Caco-2 (cell line): ENCODE results near the gene PRELID3B. TPM values are rescaled to one million over a fixed set of nuclear protein-coding genes. Genes with fewer than 3 reads are reported as not detected.

Source experiments
- BruUV-seq: library from RNA; stranded (reverse); fragments of 400-500 nt; replicated peaks from 2 replicates; lab custom pipeline; 2021; lab: Mats Ljungman, UMichigan
- CTCF ChIA-PET: fragments of 300-600 bp; sonication (Branson Sonifier 250); formaldehyde crosslinking; loops from one replicate; lab custom pipeline; 2022; ENCODE audit warnings: antibody characterized with exemption; lab: Charles Lee
- POLR2A ChIA-PET: fragments of 300-600 bp; sonication (Branson Sonifier 250); formaldehyde crosslinking; loops from one replicate; lab custom pipeline; 2022; ENCODE audit warnings: antibody characterized with exemption; lab: Charles Lee
- DNase-seq, 2 experiments: peaks; one replicate each; pipeline versions ENCODE4 v3.0.0 to v3.0.0-alpha.2; 2020 to 2022
- H3K27me3 ChIP-seq: replicated peaks from 2 replicates; pipeline ENCODE4 v1.6.0; 2011; ENCODE audit warnings: low read length; ENCODE audit not compliant: control insufficient read depth, insufficient read depth
- H3K36me3 ChIP-seq: 2 replicates; pipeline ENCODE4 v1.5.1; 2011; ENCODE audit warnings: low read length; ENCODE audit not compliant: control insufficient read depth, insufficient read depth
- H3K4me1 ChIP-seq: fragments of 250-450 bp; sonication (Bioruptor Pico); 2 replicates; pipeline ENCODE4 v1.5.1; 2020; ENCODE audit warnings: mild to moderate bottlenecking
- H3K4me3 ChIP-seq: 2 replicates; pipeline ENCODE4 v1.5.1; 2011; ENCODE audit warnings: low read depth, mild to moderate bottlenecking, control low read depth, low read length
- H3K9me3 ChIP-seq: fragments of 250-450 bp; sonication (Bioruptor Pico); 2 replicates; pipeline ENCODE4 v1.5.1; 2020; ENCODE audit warnings: mild to moderate bottlenecking, moderate library complexity
- H3K27ac Mint-ChIP-seq: one replicate; pipeline ENCODE4 v1.8.0; 2022; ENCODE audit warnings: mixed read lengths; ENCODE audit not compliant: unreplicated experiment
- H3K27me3 Mint-ChIP-seq: one replicate; pipeline ENCODE4 v1.8.0; 2022; ENCODE audit warnings: mixed read lengths; ENCODE audit not compliant: insufficient read depth, unreplicated experiment
- H3K36me3 Mint-ChIP-seq: one replicate; pipeline ENCODE4 v1.8.0; 2022; ENCODE audit warnings: mild to moderate bottlenecking, mixed read lengths; ENCODE audit not compliant: insufficient read depth, unreplicated experiment
- H3K4me1 Mint-ChIP-seq: one replicate; pipeline ENCODE4 v1.8.0; 2022; ENCODE audit warnings: low read depth, mixed read lengths; ENCODE audit not compliant: unreplicated experiment
- H3K4me3 Mint-ChIP-seq: one replicate; pipeline ENCODE4 v1.8.0; 2022; ENCODE audit warnings: mild to moderate bottlenecking, moderate library complexity, mixed read lengths; ENCODE audit not compliant: unreplicated experiment
- H3K9me3 Mint-ChIP-seq: one replicate; pipeline ENCODE4 v1.8.0; 2022; ENCODE audit warnings: mixed read lengths; ENCODE audit not compliant: unreplicated experiment
- intact Hi-C: fragments of 100-400 bp; cut with micrococcal nuclease; formaldehyde crosslinking; loops from one replicate; pipeline ENCODE4 v1.10.0; 2022; ENCODE audit not compliant: unreplicated experiment
- total RNA-seq: library from RNA; stranded (reverse); gene quantifications from 2 replicates; pipeline ENCODE4 v1.2.3, GENCODE V29; 2022
- TF ChIP-seq, protein P1 (sequence below), 2 experiments: fragments of 200-600 bp in 1 of 2; IDR thresholded peaks; 1 replicate in 1 of 2; 2 replicates in 1 of 2; pipeline versions ENCODE4 v1.5.1 to v1.8.0; 2011 to 2022; ENCODE audit warnings: antibody characterized with exemption in 1 of 2, control low read depth in 1 of 2, inconsistent platforms in 1 of 2, low read depth in 1 of 2, low read length in 1 of 2, mild to moderate bottlenecking in 1 of 2, moderate library complexity in 1 of 2; ENCODE audit not compliant: insufficient read depth in 1 of 2, severe bottlenecking in 1 of 2, unreplicated experiment in 1 of 2

PRELID3B gene
- total RNA-seq, 1 experiment from 2014 or later, result 171 TPM

DNA sequence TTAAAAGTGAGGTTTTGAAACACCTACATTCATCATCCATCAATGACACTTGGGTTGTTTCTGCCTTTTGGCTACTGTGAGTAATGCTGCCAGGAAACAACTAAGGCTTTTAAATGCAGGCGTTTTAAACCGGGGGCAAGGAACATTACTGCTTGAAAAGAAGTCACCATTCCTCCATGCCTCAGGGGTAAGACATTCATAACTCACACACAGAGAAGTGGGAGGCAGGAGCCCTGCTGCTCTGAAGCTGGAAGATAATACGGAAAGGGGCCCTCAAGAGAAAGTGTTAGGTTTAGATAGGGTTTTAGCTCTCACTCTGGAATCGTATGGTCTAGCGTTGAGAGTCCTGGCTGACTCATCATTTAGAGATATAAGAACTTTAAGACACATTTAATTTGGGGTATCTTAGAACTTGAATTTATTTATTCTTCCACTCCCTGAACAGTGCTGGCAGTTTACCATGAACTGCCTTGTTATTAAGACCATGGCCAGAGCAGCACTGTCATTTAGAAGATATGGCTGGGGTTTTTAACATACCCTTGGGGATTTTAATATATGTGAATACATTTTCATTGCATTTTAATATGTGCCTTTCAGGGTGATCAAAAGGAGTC, 21.5 kb downstream of the PRELID3B start:
- H3K27ac Mint-ChIP-seq, result no peak overlapping the region
- Histone ChIP-seq H3K4me3 (no peak overlapping the region), H3K27me3 (no peaks in the 10 kb centered on the region), H3K36me3 (peaks cover 5% of the 10 kb centered on the region; the same call in 1 of the 2 replicates), H3K9me3 (no peaks in the 10 kb centered on the region), H3K4me1 (peaks cover 13% of the 10 kb centered on the region)
- no TSS peak for BruUV-seq
- TF ChIP-seq, protein P1, sequence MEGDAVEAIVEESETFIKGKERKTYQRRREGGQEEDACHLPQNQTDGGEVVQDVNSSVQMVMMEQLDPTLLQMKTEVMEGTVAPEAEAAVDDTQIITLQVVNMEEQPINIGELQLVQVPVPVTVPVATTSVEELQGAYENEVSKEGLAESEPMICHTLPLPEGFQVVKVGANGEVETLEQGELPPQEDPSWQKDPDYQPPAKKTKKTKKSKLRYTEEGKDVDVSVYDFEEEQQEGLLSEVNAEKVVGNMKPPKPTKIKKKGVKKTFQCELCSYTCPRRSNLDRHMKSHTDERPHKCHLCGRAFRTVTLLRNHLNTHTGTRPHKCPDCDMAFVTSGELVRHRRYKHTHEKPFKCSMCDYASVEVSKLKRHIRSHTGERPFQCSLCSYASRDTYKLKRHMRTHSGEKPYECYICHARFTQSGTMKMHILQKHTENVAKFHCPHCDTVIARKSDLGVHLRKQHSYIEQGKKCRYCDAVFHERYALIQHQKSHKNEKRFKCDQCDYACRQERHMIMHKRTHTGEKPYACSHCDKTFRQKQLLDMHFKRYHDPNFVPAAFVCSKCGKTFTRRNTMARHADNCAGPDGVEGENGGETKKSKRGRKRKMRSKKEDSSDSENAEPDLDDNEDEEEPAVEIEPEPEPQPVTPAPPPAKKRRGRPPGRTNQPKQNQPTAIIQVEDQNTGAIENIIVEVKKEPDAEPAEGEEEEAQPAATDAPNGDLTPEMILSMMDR (IDR thresholded peaks at IDR 0.05; ENCODE audit: insufficient read depth in 1 of 2, low read depth in 1 of 2, low read length in 1 of 2, severe bottlenecking in 1 of 2, unreplicated experiment in 1 of 2), result no peak
- no peak for DNase-seq
- peaks cover 14% of the 10 kb centered on the region for H3K4me1 Mint-ChIP-seq
- no peaks in the 10 kb centered on the region for H3K9me3 Mint-ChIP-seq
- H3K4me3 Mint-ChIP-seq, result no peak overlapping the region
- intact Hi-C loops, result no loop called here
- POLR2A ChIA-PET, result no interaction called here
- H3K27me3 Mint-ChIP-seq, result no peaks in the 10 kb centered on the region
- H3K36me3 Mint-ChIP-seq, result peaks cover 52% of the 10 kb centered on the region
- CTCF ChIA-PET, result no interaction called here

DNA sequence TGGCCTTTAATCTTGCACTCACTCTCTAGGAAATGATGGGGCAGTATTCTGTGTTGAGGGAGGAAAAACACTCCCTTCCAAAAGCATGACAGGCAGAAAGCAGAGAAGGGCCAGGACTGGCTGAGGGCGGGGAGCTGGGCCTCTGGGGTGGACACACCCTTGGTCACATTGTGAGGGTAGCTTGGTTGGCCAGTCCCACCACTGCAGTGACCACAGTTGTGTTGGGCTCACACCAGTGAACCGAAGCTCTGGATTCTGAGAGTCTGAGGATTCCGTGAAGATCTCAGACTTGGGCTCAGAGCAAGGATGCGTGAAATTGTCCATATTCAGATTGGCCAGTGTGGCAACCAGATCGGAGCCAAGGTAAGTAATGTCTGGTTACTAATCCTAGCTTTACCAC, 23.4 kb downstream of the PRELID3B start, which contains the start of gene TUBB1:
TUBB1 (plus strand) TSS at position 213 of the 400 bp plus-strand sequence; CDS start at position 307, 94 bp downstream.
- H3K9me3 ChIP-seq, result no peaks in the 10 kb centered on the region
- no peaks in the 10 kb centered on the region for H3K27me3 Mint-ChIP-seq
- BruUV-seq, result no TSS peak
- peaks cover 5% of the 10 kb centered on the region; the same call in 1 of the 2 replicates for H3K36me3 ChIP-seq
- H3K4me3 Mint-ChIP-seq, result no peak within 1 kb of the TSS
- CTCF ChIA-PET, result interaction anchor here (0.6 to 1.0 kb wide), 2 partner anchors 10 to 13 kb away, joined by 4 to 5 read pairs; partner anchors contain the start of gene ATP5F1E
- intact Hi-C loops, result no loop called here
- H3K9me3 Mint-ChIP-seq, result no peaks in the 10 kb centered on the region
- H3K27me3 ChIP-seq, result no peaks in the 10 kb centered on the region
- DNase-seq, result no peak
- H3K27ac Mint-ChIP-seq, result no peak within 1 kb of the TSS
- H3K4me3 ChIP-seq, result no peak within 1 kb of the TSS
- H3K4me1 ChIP-seq, result peaks cover 17% of the 10 kb centered on the region
- peaks cover 14% of the 10 kb centered on the region for H3K4me1 Mint-ChIP-seq
- POLR2A ChIA-PET, result interaction anchor here (1.1 kb wide), 1 partner anchor 13 kb away, joined by 12 read pairs; the partner anchor contains the start of gene ATP5F1E
- TF ChIP-seq, protein P1 (IDR thresholded peaks at IDR 0.05; ENCODE audit: insufficient read depth in 1 of 2, low read depth in 1 of 2, low read length in 1 of 2, severe bottlenecking in 1 of 2, unreplicated experiment in 1 of 2), result no peak
- H3K36me3 Mint-ChIP-seq, result peaks cover 33% of the 10 kb centered on the region

GRCh38 chr20:59018817-59019216, 23.8 kb downstream of the PRELID3B start:
- Histone ChIP-seq H3K9me3 (no peaks in the 10 kb centered on the region), H3K27me3 (no peaks in the 10 kb centered on the region), H3K36me3 (peaks cover 3% of the 10 kb centered on the region; the same call in 1 of the 2 replicates), H3K4me1 (peaks cover 17% of the 10 kb centered on the region), H3K4me3 (no peak overlapping the region)
- no peaks in the 10 kb centered on the region for H3K9me3 Mint-ChIP-seq
- intact Hi-C loops, result no loop called here
- POLR2A ChIA-PET, result interaction anchor here (1.1 to 4.0 kb wide), 2 partner anchors 13 kb away, joined by 12 to 19 read pairs; partner anchors contain the start of gene ATP5F1E
- no peaks in the 10 kb centered on the region for H3K27me3 Mint-ChIP-seq
- H3K4me3 Mint-ChIP-seq, result no peak overlapping the region
- H3K27ac Mint-ChIP-seq, result no peak overlapping the region
- H3K36me3 Mint-ChIP-seq, result peaks cover 29% of the 10 kb centered on the region
- BruUV-seq, result no TSS peak
- DNase-seq, result no peak
- CTCF ChIA-PET, result no interaction called here
- TF ChIP-seq, protein P1 (IDR thresholded peaks at IDR 0.05; ENCODE audit: insufficient read depth in 1 of 2, low read depth in 1 of 2, low read length in 1 of 2, severe bottlenecking in 1 of 2, unreplicated experiment in 1 of 2), result no peak
- H3K4me1 Mint-ChIP-seq, result peaks cover 14% of the 10 kb centered on the region
